ENCODE results near the gene SUPT7L. TPM values are rescaled to one million over a fixed set of nuclear protein-coding genes. Genes with fewer than 3 reads are reported as not detected.

The SUPT7L gene, protein sequence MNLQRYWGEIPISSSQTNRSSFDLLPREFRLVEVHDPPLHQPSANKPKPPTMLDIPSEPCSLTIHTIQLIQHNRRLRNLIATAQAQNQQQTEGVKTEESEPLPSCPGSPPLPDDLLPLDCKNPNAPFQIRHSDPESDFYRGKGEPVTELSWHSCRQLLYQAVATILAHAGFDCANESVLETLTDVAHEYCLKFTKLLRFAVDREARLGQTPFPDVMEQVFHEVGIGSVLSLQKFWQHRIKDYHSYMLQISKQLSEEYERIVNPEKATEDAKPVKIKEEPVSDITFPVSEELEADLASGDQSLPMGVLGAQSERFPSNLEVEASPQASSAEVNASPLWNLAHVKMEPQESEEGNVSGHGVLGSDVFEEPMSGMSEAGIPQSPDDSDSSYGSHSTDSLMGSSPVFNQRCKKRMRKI
- total RNA-seq (2021; ENCODE audit: unreplicated experiment) (22.4 TPM), Bru-seq, nascent RNA (percentile 78 among the genes with signal in this experiment), BruChase-seq, experiment 1, labeled RNA remaining after a 2-hour chase (percentile 83 among the genes with signal in this experiment), BruChase-seq, experiment 2, labeled RNA remaining after a 6-hour chase (percentile 80 among the genes with signal in this experiment)
- polyA plus RNA-seq (2012; ENCODE audit: insufficient read length), result 22.0 TPM
- long read RNA-seq, full-length matches to known transcripts, result 16 of 42 reads
- long read RNA-seq, partial matches to known transcripts, result 11 of 42 reads
- long read RNA-seq, other reads (novel, unspliced or antisense), result 15 of 42 reads

DNA sequence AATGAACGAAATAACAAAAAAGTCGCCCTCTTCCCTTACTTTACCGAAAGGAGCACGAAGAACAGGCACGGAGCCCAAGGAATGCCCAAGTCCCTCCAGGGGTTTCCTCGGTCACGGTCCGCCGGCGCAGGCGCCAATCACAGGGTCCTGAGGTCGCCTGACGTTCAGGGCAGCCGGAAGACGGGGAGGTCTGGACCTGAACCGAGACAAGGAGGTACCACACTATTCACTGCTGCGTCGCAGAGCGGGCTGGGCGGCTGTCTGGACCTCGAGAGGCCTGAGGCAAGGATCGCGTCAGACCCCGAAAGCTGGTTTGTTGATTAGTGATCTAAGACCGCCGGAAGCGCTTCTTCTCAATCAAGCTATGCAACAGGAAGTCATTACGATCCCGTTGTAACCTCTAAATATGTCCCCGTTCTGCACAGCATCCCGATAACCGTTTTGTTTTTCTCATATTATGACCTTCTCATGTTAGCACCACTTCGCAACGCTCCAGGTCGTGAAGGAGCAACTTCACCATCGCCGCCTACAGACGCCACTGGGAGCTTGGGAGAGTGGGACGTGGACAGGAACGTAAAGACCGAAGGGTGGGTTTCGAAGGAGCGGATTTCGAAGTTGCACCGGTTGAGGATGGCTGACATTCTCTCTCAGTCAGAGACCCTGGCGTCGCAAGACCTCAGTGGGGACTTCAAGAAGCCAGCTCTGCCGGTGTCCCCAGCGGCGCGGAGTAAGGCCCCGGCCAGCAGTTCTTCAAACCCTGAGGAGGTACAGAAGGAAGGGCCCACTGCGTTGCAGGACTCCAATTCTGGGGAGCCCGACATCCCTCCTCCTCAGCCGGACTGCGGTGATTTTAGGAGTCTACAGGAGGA lies at the start of gene SUPT7L, which contains the start of gene SLC4A1AP:
Gene SUPT7L (minus strand): TSS at position 330 of the 869 bp plus-strand sequence. CDS start 1,422 bp downstream, outside the sequence.
Gene SLC4A1AP (plus strand): TSS at position 605 of the 869 bp plus-strand sequence. CDS start 26 bp downstream, at position 631.
- peak; percentile 82 for DNase-seq (ENCODE audit: low read depth, low spot score)
- Histone ChIP-seq H3K27me3 (ENCODE audit: control insufficient read depth, insufficient read depth, low read length) (no peaks in the 10 kb centered on the region), H3K9me3 (ENCODE audit: control insufficient read depth, insufficient read depth, low read depth, low read length) (no peaks in the 10 kb centered on the region), H3K27ac (ENCODE audit: low read length) (peak within 1 kb of the TSS; percentile 99), H3K36me3 (ENCODE audit: control insufficient read depth, insufficient read depth, low read length) (peaks cover 25% of the 10 kb centered on the region), H3K4me3 (ENCODE audit: low read depth in 2 of 2, low read length in 2 of 2) (peak within 1 kb of the TSS; percentile 78 to 97), H3K4me1 (ENCODE audit: control insufficient read depth, insufficient read depth, low read length) (peaks cover 15% of the 10 kb centered on the region)
- TF ChIP-seq REST (IDR thresholded peaks at IDR 0.05; ENCODE audit: insufficient read depth in 1 of 2, low read depth in 2 of 2, low read length in 1 of 2) (no peak), POLR2AphosphoS5 (IDR thresholded peaks at IDR 0.05; ENCODE audit: low read depth, low read length) (peak; percentile 69), SIN3A (IDR thresholded peaks at IDR 0.05; ENCODE audit: borderline replicate concordance, insufficient read depth, low read depth, low read length) (peak; percentile 74; the same call in 1 of the 2 replicates)
- ChIA-PET POLR2A (no interaction called here), CTCF (interaction anchor here (0.5 kb wide), 1 partner anchor 20 kb away, joined by 3 read pairs; no protein-coding TSS in a partner anchor)
- in situ Hi-C loops (cut with HindIII; ENCODE audit: low pct_unique_long_range_greater_than_20kb, low sequenced_read_pairs) (no loop called here), intact Hi-C loops (cut with micrococcal nuclease; ENCODE audit: unreplicated experiment) (no loop called here)
- no TSS peak for BruUV-seq (replicated peaks)
- peak; percentile 91 for ATAC-seq

DNA sequence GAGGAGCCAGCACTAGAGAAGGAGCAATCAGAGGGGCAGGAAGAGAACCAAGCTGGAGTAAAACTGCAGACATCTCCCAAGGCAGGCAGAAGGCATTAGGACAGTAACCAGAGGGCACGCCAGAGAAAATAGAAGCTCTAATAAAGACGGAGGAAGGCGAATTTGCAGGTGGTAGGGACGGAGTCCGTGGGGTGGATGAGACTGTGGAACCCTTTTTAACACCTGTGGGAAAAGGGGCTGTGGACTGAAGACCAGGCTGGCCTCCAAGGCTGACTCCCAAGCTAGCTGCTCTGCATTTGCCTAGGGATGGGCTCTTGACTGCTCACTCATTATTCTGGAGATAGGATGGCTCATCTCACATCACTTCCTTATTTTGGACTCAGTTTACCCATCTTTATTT lies 49.8 kb upstream of the SUPT7L start:
- intact Hi-C loops (cut with micrococcal nuclease; ENCODE audit: unreplicated experiment) (no loop called here), in situ Hi-C loops (cut with HindIII; ENCODE audit: low pct_unique_long_range_greater_than_20kb, low sequenced_read_pairs) (no loop called here)
- TF ChIP-seq POLR2AphosphoS5 (IDR thresholded peaks at IDR 0.05; ENCODE audit: low read depth, low read length) (no peak), SIN3A (IDR thresholded peaks at IDR 0.05; ENCODE audit: borderline replicate concordance, insufficient read depth, low read depth, low read length) (no peak), REST (IDR thresholded peaks at IDR 0.05; ENCODE audit: insufficient read depth in 1 of 2, low read depth in 2 of 2, low read length in 1 of 2) (no peak), TCF7L2 (IDR thresholded peaks at IDR 0.05; ENCODE audit: low read depth, low read length) (no peak)
- TF ChIP-seq, protein P1, sequence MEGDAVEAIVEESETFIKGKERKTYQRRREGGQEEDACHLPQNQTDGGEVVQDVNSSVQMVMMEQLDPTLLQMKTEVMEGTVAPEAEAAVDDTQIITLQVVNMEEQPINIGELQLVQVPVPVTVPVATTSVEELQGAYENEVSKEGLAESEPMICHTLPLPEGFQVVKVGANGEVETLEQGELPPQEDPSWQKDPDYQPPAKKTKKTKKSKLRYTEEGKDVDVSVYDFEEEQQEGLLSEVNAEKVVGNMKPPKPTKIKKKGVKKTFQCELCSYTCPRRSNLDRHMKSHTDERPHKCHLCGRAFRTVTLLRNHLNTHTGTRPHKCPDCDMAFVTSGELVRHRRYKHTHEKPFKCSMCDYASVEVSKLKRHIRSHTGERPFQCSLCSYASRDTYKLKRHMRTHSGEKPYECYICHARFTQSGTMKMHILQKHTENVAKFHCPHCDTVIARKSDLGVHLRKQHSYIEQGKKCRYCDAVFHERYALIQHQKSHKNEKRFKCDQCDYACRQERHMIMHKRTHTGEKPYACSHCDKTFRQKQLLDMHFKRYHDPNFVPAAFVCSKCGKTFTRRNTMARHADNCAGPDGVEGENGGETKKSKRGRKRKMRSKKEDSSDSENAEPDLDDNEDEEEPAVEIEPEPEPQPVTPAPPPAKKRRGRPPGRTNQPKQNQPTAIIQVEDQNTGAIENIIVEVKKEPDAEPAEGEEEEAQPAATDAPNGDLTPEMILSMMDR (IDR thresholded peaks at IDR 0.05), result no peak
- BruUV-seq (replicated peaks), result no TSS peak
- ATAC-seq, result no peak
- ChIA-PET POLR2A (no interaction called here), CTCF (interaction anchor here (0.6 to 0.7 kb wide), 2 partner anchors 144 to 882 kb away, joined by 4 to 7 read pairs; no protein-coding TSS in a partner anchor)
- H3K36me3 ChIP-seq (ENCODE audit: control insufficient read depth, insufficient read depth, low read length), result no peaks in the 10 kb centered on the region
- DNase-seq (ENCODE audit: low read depth, low spot score), result no peak
- peaks cover 18% of the 10 kb centered on the region for H3K4me1 ChIP-seq (ENCODE audit: control insufficient read depth, insufficient read depth, low read length)
- no peak overlapping the region for H3K27ac ChIP-seq (ENCODE audit: low read length)
- H3K27me3 ChIP-seq (ENCODE audit: control insufficient read depth, insufficient read depth, low read length), result no peaks in the 10 kb centered on the region
- no peak overlapping the region for H3K4me3 ChIP-seq (ENCODE audit: low read depth in 2 of 2, low read length in 2 of 2)
- no peaks in the 10 kb centered on the region for H3K9me3 ChIP-seq (ENCODE audit: control insufficient read depth, insufficient read depth, low read depth, low read length)

All from Panc1 (cell line).